ENCODE results near the gene PGLYRP4. TPM values are rescaled to one million over a fixed set of nuclear protein-coding genes. Genes with fewer than 3 reads are reported as not detected.
A peak's percentile ranks its signal among the peaks of the same experiment; 100 is the strongest.

Gene PGLYRP4
- polyA plus RNA-seq, 3 donors, result not detected

GRCh38 chr1:153355445-153356071 is 6.9 kb upstream of the PGLYRP4 start:
- 66% methylated on average over 3 of the region's 10 CpGs for WGBS (ENCODE audit: insufficient coverage)
- H3K36me3 Mint-ChIP-seq, result peaks cover 19 to 29% of the 10 kb centered on the region in 2 donors

More at GRCh38 chr1:153355445-153356071, 6.9 kb upstream of the PGLYRP4 start:
- H3K4me2 ChIP-seq (replicated peaks; ENCODE audit: extremely low read depth, low read length, poor library complexity, severe bottlenecking), result peak overlapping the region; percentile 96
- H3K27me3 Mint-ChIP-seq (ENCODE audit: low read depth in 3 of 3), result peaks cover 2 to 9% (median 5%) of the 10 kb centered on the region in 3 donors
- H2AFZ ChIP-seq (ENCODE audit: insufficient read depth, low read depth, low read length, poor library complexity, severe bottlenecking), result no peak overlapping the region
- no peaks in the 10 kb centered on the region for H3K27me3 ChIP-seq (ENCODE audit: control insufficient read depth in 2 of 2, insufficient read depth in 2 of 2, low read length in 2 of 2)
- H3K4me1 Mint-ChIP-seq, result peaks cover 50% of the 10 kb centered on the region
- peak overlapping the region in 1 of 2 donors; percentile 85 for H3K27ac ChIP-seq (ENCODE audit: low read depth in 1 of 2, low read length in 2 of 2)
- peaks cover 32% of the 10 kb centered on the region for H4K20me1 ChIP-seq (ENCODE audit: insufficient read depth, low read length)
- peak; percentile 79 to 88 (median 85) for DNase-seq
- peak; percentile 84 for TF ChIP-seq CTCF (IDR thresholded peaks at IDR 0.05)
- H3K9me3 Mint-ChIP-seq, result peaks cover 0 to 6% (median 2%) of the 10 kb centered on the region in 7 donors
- intact Hi-C loops (cut with micrococcal nuclease), result no loop called here
- H3K36me3 ChIP-seq (replicated peaks in 1 of 2; ENCODE audit: control insufficient read depth in 1 of 2, insufficient read depth in 2 of 2, low read length in 2 of 2), result peaks cover 17 to 25% of the 10 kb centered on the region in 2 donors
- no peaks in the 10 kb centered on the region for H3K9me3 ChIP-seq (replicated peaks in 1 of 2; ENCODE audit: control insufficient read depth in 1 of 2, insufficient read depth in 1 of 2, low read length in 2 of 2)
- peak overlapping the region in 3 of 7 donors; percentile 41 to 97 (median 73) for H3K27ac Mint-ChIP-seq
- peaks cover 35 to 53% of the 10 kb centered on the region in 2 donors for H3K4me1 ChIP-seq (ENCODE audit: control insufficient read depth in 1 of 2, insufficient read depth in 2 of 2, low read length in 2 of 2)
- H3K4me3 Mint-ChIP-seq, result peak overlapping the region in 1 of 2 donors; percentile 30
- peak overlapping the region in 1 of 3 experiments; percentile 97 for H3K4me3 ChIP-seq (replicated peaks in 1 of 3; ENCODE audit: low read depth in 2 of 3, low read length in 3 of 3)
- H3K9ac ChIP-seq (ENCODE audit: insufficient read depth, low read length, poor library complexity, severe bottlenecking), result no peak overlapping the region
- H3K79me2 ChIP-seq (ENCODE audit: insufficient read depth, low read length), result peaks cover 51% of the 10 kb centered on the region

All from CD14-positive monocyte (primary cell).